ENCODE data around the gene CTDSPL.

DNA sequence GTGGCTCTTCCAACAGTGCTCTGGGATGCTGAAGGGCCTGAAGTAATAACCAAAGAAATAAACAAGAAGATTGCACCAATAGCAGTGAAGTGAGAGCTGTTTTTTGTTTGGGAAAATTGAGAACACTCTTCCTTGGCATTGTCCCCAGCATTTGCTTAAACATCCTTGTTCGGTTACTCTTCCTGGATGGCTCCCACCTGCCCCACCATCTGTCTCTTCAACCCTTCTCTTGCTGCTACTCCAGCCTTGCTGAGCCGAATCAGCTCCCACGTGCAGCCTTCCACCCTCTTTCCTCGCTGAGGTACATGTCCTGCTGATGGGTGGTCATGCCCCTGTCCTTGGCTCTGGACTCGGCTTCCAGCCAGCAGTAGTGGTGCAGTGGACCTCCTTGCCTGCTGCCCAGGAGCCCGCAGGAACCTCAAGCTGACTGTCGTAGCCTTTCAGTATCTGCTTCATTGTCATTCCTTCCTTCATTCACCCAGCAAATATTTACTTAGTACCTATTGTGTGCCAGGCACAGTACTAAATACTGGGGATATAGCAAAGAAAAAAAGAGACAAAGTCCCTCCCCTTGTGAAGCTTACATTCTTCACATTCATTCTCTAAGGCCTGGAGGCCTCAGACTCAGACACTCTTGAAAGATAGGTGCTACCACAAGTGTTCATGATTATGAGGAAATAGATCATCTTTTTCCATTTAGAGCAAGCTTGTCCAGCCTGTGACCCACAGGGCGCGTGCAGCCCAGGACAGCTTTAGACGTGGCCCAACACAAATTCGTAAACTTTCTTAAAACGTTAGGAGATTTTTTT is 111.8 kb downstream of the CTDSPL start:
- no peak for TF ChIP-seq POLR2AphosphoS5 (IDR thresholded peaks at IDR 0.05; ENCODE audit: low read depth, low read length)
- TF ChIP-seq, protein P1, sequence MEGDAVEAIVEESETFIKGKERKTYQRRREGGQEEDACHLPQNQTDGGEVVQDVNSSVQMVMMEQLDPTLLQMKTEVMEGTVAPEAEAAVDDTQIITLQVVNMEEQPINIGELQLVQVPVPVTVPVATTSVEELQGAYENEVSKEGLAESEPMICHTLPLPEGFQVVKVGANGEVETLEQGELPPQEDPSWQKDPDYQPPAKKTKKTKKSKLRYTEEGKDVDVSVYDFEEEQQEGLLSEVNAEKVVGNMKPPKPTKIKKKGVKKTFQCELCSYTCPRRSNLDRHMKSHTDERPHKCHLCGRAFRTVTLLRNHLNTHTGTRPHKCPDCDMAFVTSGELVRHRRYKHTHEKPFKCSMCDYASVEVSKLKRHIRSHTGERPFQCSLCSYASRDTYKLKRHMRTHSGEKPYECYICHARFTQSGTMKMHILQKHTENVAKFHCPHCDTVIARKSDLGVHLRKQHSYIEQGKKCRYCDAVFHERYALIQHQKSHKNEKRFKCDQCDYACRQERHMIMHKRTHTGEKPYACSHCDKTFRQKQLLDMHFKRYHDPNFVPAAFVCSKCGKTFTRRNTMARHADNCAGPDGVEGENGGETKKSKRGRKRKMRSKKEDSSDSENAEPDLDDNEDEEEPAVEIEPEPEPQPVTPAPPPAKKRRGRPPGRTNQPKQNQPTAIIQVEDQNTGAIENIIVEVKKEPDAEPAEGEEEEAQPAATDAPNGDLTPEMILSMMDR (IDR thresholded peaks at IDR 0.05), result no peak
